Smooth muscle cell (in vitro differentiated cells): ENCODE measurements around the gene KIF5C. TPM values are rescaled to one million over a fixed set of nuclear protein-coding genes. Genes with fewer than 3 reads are reported as not detected.

Source experiments
- DNase-seq: peaks from one replicate; lab custom pipeline; 2025; ENCODE audit not compliant: unreplicated experiment; lab: John Stamatoyannopoulos, UW
- H2AFZ ChIP-seq: fragments of 200-600 bp; sonication (generic); 2 replicates; pipeline ENCODE4 v1.6.0; 2016; ENCODE audit warnings: antibody characterized with exemption, low read depth, mild to moderate bottlenecking
- H3F3A ChIP-seq: fragments of 200-600 bp; sonication (generic); 2 replicates; pipeline ENCODE4 v1.6.0; 2017; ENCODE audit warnings: antibody characterized with exemption, low read depth
- H3K27ac ChIP-seq: fragments of 200-600 bp; sonication (generic); 2 replicates; pipeline ENCODE4 v1.5.1; 2016; ENCODE audit warnings: low read depth, mild to moderate bottlenecking
- H3K27me3 ChIP-seq: fragments of 200-600 bp; sonication (generic); 2 replicates; pipeline ENCODE4 v1.6.1; 2016; ENCODE audit warnings: low read depth, mild to moderate bottlenecking
- H3K36me3 ChIP-seq: fragments of 200-600 bp; sonication (generic); 2 replicates; pipeline ENCODE4 v1.5.1; 2016; ENCODE audit warnings: low read depth
- H3K4me1 ChIP-seq: fragments of 200-600 bp; sonication (generic); 2 replicates; pipeline ENCODE4 v1.5.1; 2016; ENCODE audit warnings: low read depth
- H3K4me2 ChIP-seq: fragments of 200-600 bp; sonication (generic); 2 replicates; pipeline ENCODE4 v1.6.0; 2016; ENCODE audit warnings: mild to moderate bottlenecking
- H3K4me3 ChIP-seq: fragments of 200-600 bp; sonication (generic); 2 replicates; pipeline ENCODE4 v1.5.1; 2016; ENCODE audit warnings: mild to moderate bottlenecking
- H3K79me2 ChIP-seq: fragments of 200-600 bp; sonication (generic); 2 replicates; pipeline ENCODE4 v1.6.0; 2016; ENCODE audit warnings: low read depth, mild to moderate bottlenecking
- H3K9ac ChIP-seq: fragments of 200-600 bp; sonication (generic); 2 replicates; pipeline ENCODE4 v1.6.0; 2016; ENCODE audit warnings: low read depth
- H3K9me3 ChIP-seq: fragments of 200-600 bp; sonication (generic); replicated peaks from 2 replicates; pipeline ENCODE4 v1.5.1; 2016; ENCODE audit warnings: low read depth
- H4K20me1 ChIP-seq: fragments of 200-600 bp; sonication (generic); 2 replicates; pipeline ENCODE4 v1.6.0; 2016; ENCODE audit warnings: low read depth
- CTCF ChIP-seq: fragments of 200-600 bp; sonication (generic); IDR thresholded peaks from 2 replicates; pipeline ENCODE4 v1.5.1; 2017; ENCODE audit warnings: borderline replicate concordance, mild to moderate bottlenecking, antibody characterized with exemption; ENCODE audit not compliant: insufficient read depth, poor library complexity, severe bottlenecking
- WGBS: methylation state at CpG from one replicate; pipeline ENCODE4 v1.1.7; 2016; ENCODE audit warnings: low lambda C conversion rate; 5-methylcytosine and 5-hydroxymethylcytosine counted together
- polyA plus RNA-seq: library from polyadenylated mRNA; unstranded; fragments of >200 nt; fragmentation: Nextera tagmentation; extraction: Ambion mirVana; gene quantifications from 2 replicates; pipeline ENCODE4 v1.2.1, GENCODE V29; 2016
- total RNA-seq: library from RNA; depleted of rRNA; stranded (reverse); fragments of >200 nt; gene quantifications from 2 replicates; pipeline ENCODE4 v1.2.3, GENCODE V29; 2014

Gene KIF5C
- total and polyA plus RNA-seq, 2 experiments from 2014 or later: 0.09 to 1.4 TPM

- DNase-seq: no peak
Observed at GRCh38 chr2:148930046-148930775, 55.2 kb downstream of the KIF5C start.

GRCh38 chr2:148932536-148932935 is 57.5 kb downstream of the KIF5C start:
- no peaks in the 10 kb centered on the region for H3K36me3 ChIP-seq
- no peaks in the 10 kb centered on the region for H3K9me3 ChIP-seq
- no peaks in the 10 kb centered on the region for H3F3A ChIP-seq
- H3K9ac ChIP-seq: no peak overlapping the region
- no peak for DNase-seq
- no peak for TF ChIP-seq CTCF
- H3K4me3 ChIP-seq: no peak overlapping the region
- no peaks in the 10 kb centered on the region for H3K79me2 ChIP-seq
- no peaks in the 10 kb centered on the region for H4K20me1 ChIP-seq
- no peak overlapping the region for H3K4me2 ChIP-seq
- H3K27ac ChIP-seq: no peak overlapping the region
- peaks cover 30% of the 10 kb centered on the region for H3K4me1 ChIP-seq
- 46% methylated on average over 7 of the region's 7 CpGs for WGBS
- no peak overlapping the region for H2AFZ ChIP-seq
- peaks cover 5% of the 10 kb centered on the region for H3K27me3 ChIP-seq

More at GRCh38 chr2:148930046-148930775, 55.2 kb downstream of the KIF5C start:
- no peak for TF ChIP-seq CTCF
- WGBS: 34% methylated on average over 9 of the region's 9 CpGs
- H3K4me3 ChIP-seq: no peak overlapping the region
- H3K27ac ChIP-seq: no peak overlapping the region
- H3K9me3 ChIP-seq: no peaks in the 10 kb centered on the region
- peaks cover 30% of the 10 kb centered on the region for H3K4me1 ChIP-seq
- H3K9ac ChIP-seq: no peak overlapping the region
- no peak overlapping the region for H2AFZ ChIP-seq
- no peak overlapping the region for H3K4me2 ChIP-seq
- no peaks in the 10 kb centered on the region for H3K36me3 ChIP-seq
- no peaks in the 10 kb centered on the region for H3F3A ChIP-seq
- H4K20me1 ChIP-seq: no peaks in the 10 kb centered on the region
- peaks cover 5% of the 10 kb centered on the region for H3K27me3 ChIP-seq
- no peaks in the 10 kb centered on the region for H3K79me2 ChIP-seq

- WGBS: 97% methylated on average over 6 of the region's 7 CpGs
- Histone ChIP-seq H3K4me3 (no peak overlapping the region), H3K27me3 (peaks cover 5% of the 10 kb centered on the region)
Observed at GRCh38 chr2:148933456-148933855, 58.4 kb downstream of the KIF5C start.

More at GRCh38 chr2:148933456-148933855, 58.4 kb downstream of the KIF5C start:
- Histone ChIP-seq H3K27ac (no peak overlapping the region), H3K9me3 (no peaks in the 10 kb centered on the region), H3F3A (no peaks in the 10 kb centered on the region), H4K20me1 (no peaks in the 10 kb centered on the region), H3K79me2 (no peaks in the 10 kb centered on the region), H3K9ac (no peak overlapping the region), H3K36me3 (no peaks in the 10 kb centered on the region), H3K4me1 (peaks cover 23% of the 10 kb centered on the region), H3K4me2 (no peak overlapping the region), H2AFZ (no peak overlapping the region)
- TF ChIP-seq CTCF: no peak
- no peak for DNase-seq
